Purkinje cell (primary cell): ENCODE results near the gene NBPF9. TPM values are rescaled to one million over a fixed set of nuclear protein-coding genes. Genes with fewer than 3 reads are reported as not detected.

ENCODE experiments used
- polyA plus RNA-seq: library from polyadenylated mRNA; unstranded; fragments of >200 nt; fragmentation: Nextera tagmentation; gene quantifications from 2 replicates; pipeline ENCODE4 v1.2.1, GENCODE V29; 2014

NBPF9 gene
- 2.3 and 2.4 TPM in 2 replicates for polyA plus RNA-seq

DNA sequence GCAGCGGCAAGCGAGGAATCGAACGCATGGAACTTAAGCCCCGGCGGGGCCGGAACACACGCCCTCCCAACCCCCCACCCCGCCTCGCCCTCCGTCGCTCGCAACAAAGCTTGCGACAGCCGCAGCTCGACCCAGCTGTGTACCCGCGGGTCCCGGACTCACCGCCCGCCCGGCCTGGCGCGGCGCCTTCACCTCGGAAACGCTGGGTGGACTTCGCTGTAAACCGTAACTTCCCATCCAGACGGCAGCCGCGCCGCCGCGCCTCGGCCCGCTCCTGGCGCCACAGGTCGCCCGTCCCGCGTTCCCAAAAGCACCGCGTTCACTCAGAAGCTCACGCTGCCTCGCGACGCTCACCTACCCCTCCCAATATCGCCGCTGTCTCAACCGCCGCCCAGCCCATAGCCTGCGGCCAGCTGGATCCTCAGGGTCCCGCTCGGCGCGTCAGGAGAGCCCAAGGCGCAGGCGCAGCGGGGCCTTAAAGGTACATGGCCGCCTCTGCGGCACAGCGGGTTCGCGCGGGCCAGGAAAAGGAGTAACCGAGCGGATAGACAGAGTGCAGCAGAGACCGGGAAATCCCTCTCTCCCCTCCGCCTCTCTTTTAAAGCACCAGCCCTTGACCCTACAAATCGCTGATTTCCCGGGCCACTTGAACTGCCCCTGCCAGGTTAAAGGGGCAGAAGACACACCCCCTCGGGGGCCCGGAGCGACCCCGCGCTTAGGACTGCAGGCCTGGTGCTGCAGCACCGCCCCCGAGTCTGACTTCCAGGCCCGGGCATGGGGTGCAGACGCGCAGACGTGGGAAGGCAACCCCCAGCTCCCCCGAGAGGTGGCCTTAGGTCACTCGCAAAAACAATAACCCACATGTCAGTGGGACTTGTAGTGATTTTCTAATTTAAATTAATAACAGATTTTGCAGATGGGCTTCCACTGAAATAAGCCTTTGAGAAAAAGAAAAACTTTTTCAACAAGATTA is at the start of gene NBPF9:
TSS of gene NBPF9 (minus strand) at position 443 of the 973 bp plus-strand sequence. CDS start 21,412 bp downstream, outside the sequence.

